Measurements from ENCODE around the gene SESN1.

Gene SESN1

GRCh38 chr6:109082188-109082577, 12.5 kb downstream of the SESN1 start:
- TF ChIP-seq, protein P1, sequence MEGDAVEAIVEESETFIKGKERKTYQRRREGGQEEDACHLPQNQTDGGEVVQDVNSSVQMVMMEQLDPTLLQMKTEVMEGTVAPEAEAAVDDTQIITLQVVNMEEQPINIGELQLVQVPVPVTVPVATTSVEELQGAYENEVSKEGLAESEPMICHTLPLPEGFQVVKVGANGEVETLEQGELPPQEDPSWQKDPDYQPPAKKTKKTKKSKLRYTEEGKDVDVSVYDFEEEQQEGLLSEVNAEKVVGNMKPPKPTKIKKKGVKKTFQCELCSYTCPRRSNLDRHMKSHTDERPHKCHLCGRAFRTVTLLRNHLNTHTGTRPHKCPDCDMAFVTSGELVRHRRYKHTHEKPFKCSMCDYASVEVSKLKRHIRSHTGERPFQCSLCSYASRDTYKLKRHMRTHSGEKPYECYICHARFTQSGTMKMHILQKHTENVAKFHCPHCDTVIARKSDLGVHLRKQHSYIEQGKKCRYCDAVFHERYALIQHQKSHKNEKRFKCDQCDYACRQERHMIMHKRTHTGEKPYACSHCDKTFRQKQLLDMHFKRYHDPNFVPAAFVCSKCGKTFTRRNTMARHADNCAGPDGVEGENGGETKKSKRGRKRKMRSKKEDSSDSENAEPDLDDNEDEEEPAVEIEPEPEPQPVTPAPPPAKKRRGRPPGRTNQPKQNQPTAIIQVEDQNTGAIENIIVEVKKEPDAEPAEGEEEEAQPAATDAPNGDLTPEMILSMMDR (IDR thresholded peaks at IDR 0.05), result peak in 1 of 2 experiments; percentile 26
- Histone ChIP-seq H3K27ac (peak overlapping the region; percentile 51 to 57), H3K9me3 (no peaks in the 10 kb centered on the region), H3K4me1 (peaks cover 0 to 67% (median 21%) of the 10 kb centered on the region in 4 donors), H3K4me3 (no peak overlapping the region), H3K36me3 (peaks cover 0 to 8% (median 0%) of the 10 kb centered on the region in 3 donors), H3K27me3 (no peaks in the 10 kb centered on the region)
- intact Hi-C loops (cut with DNase I; ENCODE audit: low total_unique reads), result no loop called here
- no peak for DNase-seq

DNA sequence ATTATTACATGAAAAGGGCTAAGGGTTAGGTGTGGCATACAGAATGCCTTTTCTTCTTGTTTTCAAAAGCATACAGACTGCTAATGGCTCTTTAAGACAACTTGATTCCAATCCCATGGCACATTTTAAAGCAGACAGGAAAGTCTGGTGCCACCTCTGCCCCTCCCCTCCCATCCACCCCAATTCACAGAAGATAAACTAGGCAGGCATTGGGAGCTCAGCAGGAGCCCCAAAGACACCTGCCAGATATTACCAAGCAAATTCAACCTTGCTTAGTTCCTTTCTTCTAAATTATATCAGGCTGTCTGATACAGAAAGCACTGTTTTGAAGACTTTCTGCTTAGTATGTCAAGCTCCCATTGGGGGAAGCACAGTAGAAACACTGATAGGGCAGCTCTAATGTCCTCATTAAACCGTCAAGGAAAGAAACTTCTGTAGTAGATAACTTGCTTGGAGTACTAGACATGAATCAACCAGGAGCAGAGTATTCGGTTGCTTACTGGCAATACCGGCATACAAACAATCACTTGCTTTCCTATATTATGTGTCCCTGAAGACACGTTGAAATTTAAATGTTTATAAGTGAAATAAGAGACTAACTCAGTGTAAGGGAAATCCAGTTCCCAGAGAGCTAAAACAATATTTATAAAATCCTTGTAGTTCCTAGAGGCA, 13.0 kb downstream of the SESN1 start:
- no peaks in the 10 kb centered on the region for H3K27me3 ChIP-seq
- no peak for DNase-seq
- intact Hi-C loops (cut with DNase I; ENCODE audit: low total_unique reads), result no loop called here

DNA sequence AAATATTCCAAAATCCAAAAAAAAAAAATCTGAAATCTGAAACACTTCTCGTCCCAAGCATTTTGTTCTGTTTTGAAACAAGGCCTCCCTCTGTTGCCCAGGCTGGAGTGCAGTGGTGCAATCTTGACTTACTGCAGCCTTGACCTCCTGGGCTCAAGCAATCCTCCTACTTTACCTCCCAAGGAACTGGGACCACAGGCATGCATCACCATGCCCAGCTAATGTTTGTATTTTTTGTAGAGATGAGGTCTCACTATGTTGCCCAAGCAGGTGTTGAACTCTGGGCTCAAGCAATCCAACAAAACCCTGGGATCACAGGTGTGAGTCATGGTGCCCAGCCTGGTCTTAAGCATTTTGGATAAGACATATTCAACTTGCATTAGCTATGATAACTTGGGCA, 13.6 kb downstream of the SESN1 start:
- Histone ChIP-seq H3K9me3 (no peaks in the 10 kb centered on the region), H3K27me3 (no peaks in the 10 kb centered on the region), H3K4me3 (no peak overlapping the region), H3K4me1 (peaks cover 0 to 61% (median 18%) of the 10 kb centered on the region in 4 donors), H3K36me3 (peaks cover 0 to 7% (median 0%) of the 10 kb centered on the region in 3 donors), H3K27ac (peak overlapping the region in 1 of 2 donors; percentile 57)
- intact Hi-C loops (cut with DNase I; ENCODE audit: low total_unique reads), result no loop called here
- DNase-seq, result no peak
- TF ChIP-seq, protein P1 (IDR thresholded peaks at IDR 0.05), result no peak

More for the DNA sequence above, 13.0 kb downstream of the SESN1 start:
- no peaks in the 10 kb centered on the region for H3K9me3 ChIP-seq
- no peak overlapping the region for H3K4me3 ChIP-seq
- peaks cover 0 to 8% (median 0%) of the 10 kb centered on the region in 3 donors for H3K36me3 ChIP-seq
- H3K27ac ChIP-seq, result peak overlapping the region; percentile 51 to 57
- peaks cover 0 to 64% (median 18%) of the 10 kb centered on the region in 4 donors for H3K4me1 ChIP-seq
- TF ChIP-seq, protein P1 (IDR thresholded peaks at IDR 0.05), result no peak

GRCh38 chr6:109079981-109080380, 14.7 kb downstream of the SESN1 start:
- intact Hi-C loops (cut with DNase I; ENCODE audit: low total_unique reads), result loop anchor here (10.0 kb wide), 2 partner anchors 55 to 245 kb away; no protein-coding TSS in a partner anchor
- Histone ChIP-seq H3K27me3 (no peaks in the 10 kb centered on the region), H3K9me3 (no peaks in the 10 kb centered on the region), H3K27ac (peak overlapping the region; percentile 57 to 62), H3K4me3 (no peak overlapping the region), H3K36me3 (no peaks in the 10 kb centered on the region), H3K4me1 (peaks cover 0 to 61% (median 18%) of the 10 kb centered on the region in 4 donors)
- peak; percentile 69 to 83 for DNase-seq
- TF ChIP-seq, protein P1 (IDR thresholded peaks at IDR 0.05), result peak in 1 of 2 experiments; percentile 6

DNA sequence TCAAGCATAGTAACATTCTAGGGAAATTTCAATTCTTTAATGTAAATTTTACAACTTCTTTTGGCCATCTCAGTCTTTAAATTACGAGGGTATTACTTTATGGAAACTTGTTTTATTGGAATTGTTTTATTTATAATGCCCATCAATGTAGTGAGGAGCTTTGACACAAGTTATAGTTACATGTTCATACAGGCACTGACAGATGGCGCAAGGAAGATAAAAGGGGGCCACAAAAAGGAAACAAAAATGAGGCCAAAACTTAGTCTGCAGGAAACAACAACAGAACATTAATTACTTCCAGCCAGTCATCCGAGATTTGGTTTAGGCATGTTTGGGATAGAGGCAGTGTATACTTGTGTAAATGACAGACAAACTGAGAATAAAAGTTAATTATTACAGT, 18.3 kb downstream of the SESN1 start:
- no peak for DNase-seq
- H3K9me3 ChIP-seq, result no peaks in the 10 kb centered on the region
- TF ChIP-seq, protein P1 (IDR thresholded peaks at IDR 0.05), result no peak
- no peaks in the 10 kb centered on the region for H3K27me3 ChIP-seq
- intact Hi-C loops (cut with DNase I; ENCODE audit: low total_unique reads), result loop anchor here (10.0 kb wide), 2 partner anchors 52 to 242 kb away; no protein-coding TSS in a partner anchor
- H3K27ac ChIP-seq, result no peak overlapping the region
- H3K4me3 ChIP-seq, result no peak overlapping the region
- peaks cover 0 to 43% (median 15%) of the 10 kb centered on the region in 4 donors for H3K4me1 ChIP-seq
- H3K36me3 ChIP-seq, result no peaks in the 10 kb centered on the region
